Suprapubic skin (tissue), 4 donors: ENCODE results near the gene KCNK3. TPM values are rescaled to one million over a fixed set of nuclear protein-coding genes. Genes with fewer than 3 reads are reported as not detected.

Experiments
- DNase-seq, 2 donors: peaks; one replicate each; pipeline ENCODE4 v3.0.0-alpha.2; 2019; ENCODE audit warnings: low spot score in 2 of 2
- H3K27ac ChIP-seq: fragments of 200-600 bp; sonication (generic); one replicate; pipeline ENCODE4 v1.5.1; 2019
- H3K27me3 ChIP-seq: fragments of 200-600 bp; sonication (generic); one replicate; pipeline ENCODE4 v1.5.1; 2019
- H3K36me3 ChIP-seq: fragments of 200-600 bp; sonication (generic); one replicate; pipeline ENCODE4 v1.5.1; 2019
- H3K4me1 ChIP-seq: fragments of 200-600 bp; sonication (generic); one replicate; pipeline ENCODE4 v1.5.1; 2019
- H3K4me3 ChIP-seq: fragments of 200-600 bp; sonication (generic); one replicate; pipeline ENCODE4 v1.5.1; 2019; ENCODE audit warnings: mild to moderate bottlenecking
- H3K9me3 ChIP-seq: fragments of 200-600 bp; sonication (generic); one replicate; pipeline ENCODE4 v1.5.1; 2019
- CTCF ChIP-seq, 2 donors: fragments of 200-600 bp in 1 of 2; fragments of 450-650 bp in 1 of 2; sonication (generic) in 1 of 2; IDR thresholded peaks; one replicate each; pipeline ENCODE4 v1.5.1; 2016 to 2019; ENCODE audit warnings: antibody characterized with exemption in 2 of 2, mild to moderate bottlenecking in 1 of 2, moderate library complexity in 1 of 2
- EP300 ChIP-seq: sonication (generic); formaldehyde crosslinking; IDR thresholded peaks from one replicate; pipeline ENCODE4 v1.6.1; 2017; ENCODE audit warnings: antibody characterized with exemption
- POLR2A ChIP-seq, 2 donors: fragments of 450-650 bp; IDR thresholded peaks; one replicate each; pipeline ENCODE4 v1.6.1; 2017; ENCODE audit warnings: antibody characterized with exemption in 2 of 2, mild to moderate bottlenecking in 2 of 2, moderate library complexity in 2 of 2
- POLR2AphosphoS5 ChIP-seq, 3 donors: sonication (generic); formaldehyde crosslinking; IDR thresholded peaks; one replicate each; pipeline ENCODE4 v1.6.1; 2017; ENCODE audit warnings: antibody characterized with exemption in 3 of 3
- WGBS: methylation state at CpG from one replicate; pipeline ENCODE4 v1.1.5; 2018; 5-methylcytosine and 5-hydroxymethylcytosine counted together
- total RNA-seq, 4 donors: library from RNA; depleted of rRNA; stranded (reverse); fragments of >200 nt; gene quantifications; one replicate each; pipeline ENCODE4 v1.1.0, GENCODE V29; 2016

KCNK3 gene
- total RNA-seq, 4 donors from 2014 or later = 0.83 to 1.2 (median 1.1) TPM; not detected in 1

DNA sequence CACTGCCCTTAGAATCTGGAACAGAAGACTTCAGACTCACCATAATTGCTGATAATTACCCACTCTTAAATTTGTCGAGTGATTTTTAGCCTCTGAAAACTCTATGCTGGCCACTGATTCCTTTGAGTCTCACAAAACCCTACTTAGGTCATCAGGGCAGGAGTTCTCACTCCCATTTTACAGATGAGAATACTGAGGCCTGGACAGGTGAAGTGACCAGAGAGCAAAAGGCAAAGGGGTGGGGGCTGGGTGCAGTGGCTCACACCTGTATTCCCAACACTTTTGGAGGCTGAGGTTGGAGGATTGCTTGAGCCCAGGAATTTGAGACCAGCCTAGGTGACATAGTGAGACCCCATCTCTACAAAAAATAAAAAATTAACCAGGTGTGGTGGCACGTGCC, 36.8 kb downstream of the KCNK3 start:
- no peak for DNase-seq
- 93% methylated on average over 2 of the region's 2 CpGs for WGBS
- H3K27ac ChIP-seq = no peak overlapping the region
- no peak for TF ChIP-seq CTCF (IDR thresholded peaks at IDR 0.05)
- no peak for TF ChIP-seq POLR2AphosphoS5 (IDR thresholded peaks at IDR 0.05)
- no peak for TF ChIP-seq EP300
- no peak for TF ChIP-seq POLR2A (IDR thresholded peaks at IDR 0.05)
- peaks cover 3% of the 10 kb centered on the region for H3K27me3 ChIP-seq
- H3K4me1 ChIP-seq = no peaks in the 10 kb centered on the region
- H3K36me3 ChIP-seq = no peaks in the 10 kb centered on the region
- H3K9me3 ChIP-seq = no peaks in the 10 kb centered on the region
- no peak overlapping the region for H3K4me3 ChIP-seq

- no peak for DNase-seq
- 76% methylated on average over 17 of the region's 19 CpGs for WGBS
- no peaks in the 10 kb centered on the region for H3K36me3 ChIP-seq
- H3K9me3 ChIP-seq = no peaks in the 10 kb centered on the region
- peaks cover 3% of the 10 kb centered on the region for H3K27me3 ChIP-seq
- H3K27ac ChIP-seq = no peak overlapping the region
- TF ChIP-seq POLR2A (IDR thresholded peaks at IDR 0.05) (no peak), CTCF (IDR thresholded peaks at IDR 0.05) (no peak), POLR2AphosphoS5 (IDR thresholded peaks at IDR 0.05) (no peak), EP300 (no peak)
- no peaks in the 10 kb centered on the region for H3K4me1 ChIP-seq
- no peak overlapping the region for H3K4me3 ChIP-seq
Observed at GRCh38 chr2:26730549-26731344, 38.2 kb downstream of the KCNK3 start.

DNA sequence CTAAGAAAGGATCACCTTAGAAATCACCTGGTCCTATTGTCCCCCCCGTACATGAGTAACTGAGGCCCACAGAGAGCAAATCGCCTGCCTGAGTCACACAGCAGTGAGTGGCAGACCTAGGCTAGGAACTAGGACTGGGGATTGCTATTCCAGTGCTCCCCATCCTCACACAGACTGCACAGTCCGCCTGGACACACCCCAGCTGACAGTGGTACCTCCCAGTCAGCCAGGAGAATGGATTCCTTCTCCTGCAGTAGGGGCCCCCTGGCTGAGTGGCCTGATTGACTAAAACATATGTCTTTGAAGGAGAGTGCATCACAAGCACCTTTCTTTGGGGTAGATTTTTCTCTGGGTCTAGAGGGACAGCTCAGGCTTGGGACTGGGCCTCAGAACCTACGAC, 39.2 kb downstream of the KCNK3 start:
- peaks cover 3% of the 10 kb centered on the region for H3K27me3 ChIP-seq
- TF ChIP-seq POLR2AphosphoS5 (IDR thresholded peaks at IDR 0.05) (no peak), EP300 (no peak), CTCF (IDR thresholded peaks at IDR 0.05) (no peak), POLR2A (IDR thresholded peaks at IDR 0.05) (no peak)
- H3K4me3 ChIP-seq = no peak overlapping the region
- H3K4me1 ChIP-seq = no peaks in the 10 kb centered on the region
- no peak overlapping the region for H3K27ac ChIP-seq
- no peaks in the 10 kb centered on the region for H3K36me3 ChIP-seq
- WGBS = 90% methylated on average over 4 of the region's 4 CpGs
- no peak for DNase-seq
- no peaks in the 10 kb centered on the region for H3K9me3 ChIP-seq

DNA sequence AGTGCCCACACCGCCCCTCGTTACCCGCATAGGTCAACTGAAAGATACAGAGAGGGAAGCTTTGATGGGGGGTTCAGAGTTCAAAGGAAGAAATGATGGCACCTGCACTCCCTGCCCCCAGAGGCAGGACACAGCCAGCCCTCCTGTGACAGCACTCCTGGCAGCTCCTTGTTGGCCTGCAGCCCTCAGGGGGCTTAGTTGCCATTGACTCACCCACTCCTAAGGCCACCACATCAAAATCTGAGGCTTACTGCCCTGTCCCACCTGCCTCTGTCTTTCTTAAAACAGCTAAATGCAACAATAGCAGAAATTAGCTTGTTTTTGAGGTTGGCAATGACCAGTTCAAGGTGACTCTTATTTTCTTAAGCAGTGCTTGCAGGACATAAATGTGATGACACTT, 39.9 kb downstream of the KCNK3 start:
- no peak for DNase-seq
- Histone ChIP-seq H3K4me1 (no peaks in the 10 kb centered on the region), H3K4me3 (no peak overlapping the region), H3K27me3 (peaks cover 3% of the 10 kb centered on the region), H3K27ac (no peak overlapping the region), H3K36me3 (no peaks in the 10 kb centered on the region), H3K9me3 (no peaks in the 10 kb centered on the region)
- 91% methylated on average over 3 of the region's 3 CpGs for WGBS
- TF ChIP-seq POLR2A (IDR thresholded peaks at IDR 0.05) (no peak), EP300 (no peak), POLR2AphosphoS5 (IDR thresholded peaks at IDR 0.05) (no peak), CTCF (IDR thresholded peaks at IDR 0.05) (no peak)

GRCh38 chr2:26733413-26733812, 40.9 kb downstream of the KCNK3 start:
- peaks cover 3% of the 10 kb centered on the region for H3K27me3 ChIP-seq
- no peaks in the 10 kb centered on the region for H3K36me3 ChIP-seq
- no peaks in the 10 kb centered on the region for H3K9me3 ChIP-seq
- no peak overlapping the region for H3K27ac ChIP-seq
- DNase-seq = no peak
- WGBS = 83% methylated on average over 9 of the region's 9 CpGs
- no peak overlapping the region for H3K4me3 ChIP-seq
- TF ChIP-seq POLR2A (IDR thresholded peaks at IDR 0.05) (no peak), CTCF (IDR thresholded peaks at IDR 0.05) (no peak), POLR2AphosphoS5 (IDR thresholded peaks at IDR 0.05) (no peak), EP300 (no peak)
- H3K4me1 ChIP-seq = no peaks in the 10 kb centered on the region
